HPDE6-E6E7 (cell line): ENCODE data around the gene SLC35A3.

ENCODE experiments used
- DNase-seq: peaks from one replicate; pipeline ENCODE4 v3.0.0; 2011; ENCODE audit warnings: missing footprints; ENCODE audit errors: extremely low spot score

The SLC35A3 gene

DNA sequence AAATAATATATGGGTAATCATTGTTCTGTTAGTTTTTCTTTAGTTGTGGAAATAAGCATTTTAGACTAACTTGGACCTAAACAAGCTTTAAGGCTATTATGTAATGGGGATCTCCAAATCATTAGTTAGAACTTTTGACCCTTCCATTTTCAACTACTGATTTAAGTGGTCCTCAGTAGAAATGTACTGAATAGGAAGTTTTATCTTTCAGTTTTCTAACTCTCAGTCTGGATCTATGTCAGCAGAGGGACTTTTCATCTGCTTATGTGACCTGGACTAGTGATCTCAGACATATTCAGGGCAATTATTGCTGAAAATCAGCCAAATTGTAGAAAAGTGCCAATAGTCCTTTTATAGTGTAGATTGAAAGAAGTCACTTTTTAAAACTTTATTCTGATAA, 106.9 kb downstream of the SLC35A3 start:
- no peak for DNase-seq

DNA sequence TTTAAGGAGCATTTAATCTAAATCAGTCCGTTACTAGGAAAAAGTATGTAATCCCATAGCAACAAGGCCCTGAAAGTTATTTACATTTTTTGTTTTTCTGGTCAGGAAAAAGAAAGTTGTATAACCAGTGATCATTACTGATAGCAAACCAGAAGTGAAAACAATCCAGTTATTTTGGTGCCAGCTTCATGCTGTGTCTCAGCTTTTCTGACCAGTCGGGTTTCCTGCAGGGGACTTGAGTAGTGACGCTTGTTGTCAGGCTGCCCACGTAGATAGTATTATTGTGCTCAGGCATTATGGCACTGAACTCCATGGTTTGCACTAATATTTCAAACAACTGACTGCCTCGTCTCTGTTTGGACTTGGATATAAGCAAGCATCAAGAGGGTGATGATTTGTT, 107.7 kb downstream of the SLC35A3 start:
- DNase-seq: no peak

DNA sequence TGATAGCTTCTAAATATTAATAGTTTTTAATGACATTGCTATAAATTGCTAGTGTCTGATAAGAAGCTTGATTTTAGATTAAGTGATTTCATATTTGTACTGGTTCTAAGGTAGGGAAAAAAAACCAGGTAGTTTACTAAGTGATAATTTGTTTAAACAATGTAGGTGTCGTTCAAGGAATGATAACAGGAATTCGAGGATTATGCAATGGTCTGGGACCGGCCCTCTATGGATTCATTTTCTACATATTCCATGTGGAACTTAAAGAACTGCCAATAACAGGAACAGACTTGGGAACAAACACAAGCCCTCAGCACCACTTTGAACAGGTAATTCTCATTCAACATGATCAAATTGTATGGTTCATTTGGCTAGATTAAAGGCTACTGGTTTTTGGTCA, 110.5 kb downstream of the SLC35A3 start:
- DNase-seq: no peak
